NCI-H2081 treated with DMSO at 0.1 percent for 48 hours (cell line): ENCODE measurements around the gene MRPS9.

Source experiments
- DNase-seq: peaks from one replicate; lab custom pipeline; 2025; lab: John Stamatoyannopoulos, UW

MRPS9 gene

GRCh38 chr2:105125428-105125827 lies 87.6 kb downstream of the MRPS9 start:
- no peak for DNase-seq

- DNase-seq, result no peak
Measured at GRCh38 chr2:105125920-105126319, 88.1 kb downstream of the MRPS9 start.

DNA sequence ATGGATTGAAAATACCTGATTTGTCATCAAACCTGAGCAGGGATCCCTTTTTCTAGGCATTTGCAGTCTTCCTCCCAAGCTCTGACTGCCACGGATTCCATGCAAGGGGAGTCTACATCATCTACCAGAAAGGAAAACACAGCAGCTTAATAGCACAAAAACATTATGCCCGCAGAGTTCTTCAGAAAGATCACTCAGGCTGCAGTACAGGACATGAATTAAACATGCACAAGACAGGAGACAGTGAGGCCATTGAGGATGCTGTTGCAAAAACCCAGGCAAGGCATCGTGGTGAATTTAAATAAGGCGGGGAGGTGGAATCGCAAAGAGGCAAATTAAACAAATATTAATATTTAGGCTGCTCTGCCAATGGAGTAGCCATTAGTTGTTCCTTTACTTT lies 88.5 kb downstream of the MRPS9 start:
- no peak for DNase-seq

DNA sequence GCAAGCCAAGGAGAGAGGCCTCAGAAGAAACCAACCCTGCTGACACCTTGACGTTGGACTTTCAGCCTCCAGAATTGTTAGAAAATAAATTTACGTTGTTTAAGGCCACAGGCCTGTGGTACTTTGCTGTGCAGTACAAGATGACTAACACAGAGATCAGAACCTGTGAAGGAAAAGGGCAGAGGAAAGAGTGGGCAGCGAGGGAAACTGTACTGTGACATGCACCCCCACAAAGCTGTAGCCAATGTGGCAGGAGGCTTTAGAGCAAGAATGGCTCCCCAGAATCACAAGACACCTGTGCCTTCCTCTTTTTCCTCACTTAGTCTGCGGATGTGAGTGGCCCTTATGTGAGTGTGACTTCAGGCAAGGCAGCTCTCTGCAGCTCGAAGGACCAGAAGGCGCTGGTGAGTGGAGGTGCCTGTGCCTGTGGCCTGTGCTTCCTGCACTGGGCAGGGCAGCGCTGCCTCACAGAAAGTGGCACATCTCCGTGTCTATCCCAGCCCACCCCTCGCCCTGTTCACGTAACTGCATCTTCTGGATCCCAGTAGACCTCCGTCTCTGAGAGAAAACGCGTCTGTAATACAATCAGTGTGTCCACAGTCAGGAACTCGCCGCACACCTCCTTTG lies 89.5 kb downstream of the MRPS9 start:
- no peak for DNase-seq

GRCh38 chr2:105129722-105130232 lies 91.9 kb downstream of the MRPS9 start:
- DNase-seq, result no peak

- no peak for DNase-seq
Measured at GRCh38 chr2:105130546-105130945, 92.7 kb downstream of the MRPS9 start.

DNA sequence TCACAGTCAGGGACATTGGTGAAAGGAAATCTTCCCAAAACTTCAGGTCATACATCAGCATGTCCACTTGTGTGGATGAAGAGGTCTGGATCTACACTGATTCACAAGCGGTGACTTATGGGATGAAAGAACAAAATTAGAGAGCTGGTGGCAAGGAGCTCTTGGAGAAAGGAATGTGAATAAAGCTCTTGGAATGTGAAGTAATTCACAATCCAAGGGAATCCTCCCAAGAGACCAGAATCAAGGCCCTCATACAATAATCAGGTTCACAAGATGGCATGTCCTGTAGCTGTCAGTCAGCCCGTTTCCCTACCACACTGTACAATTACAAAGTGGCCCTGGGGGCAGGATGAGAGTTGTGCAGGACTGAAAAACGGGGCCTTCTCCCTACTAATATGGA lies 96.2 kb downstream of the MRPS9 start:
- no peak for DNase-seq

- DNase-seq, result no peak
Measured at GRCh38 chr2:105135436-105135835, 97.6 kb downstream of the MRPS9 start.

- DNase-seq, result no peak
Measured at GRCh38 chr2:105136394-105136793, 98.5 kb downstream of the MRPS9 start.

GRCh38 chr2:105138643-105139042 lies 100.8 kb downstream of the MRPS9 start:
- no peak for DNase-seq

DNA sequence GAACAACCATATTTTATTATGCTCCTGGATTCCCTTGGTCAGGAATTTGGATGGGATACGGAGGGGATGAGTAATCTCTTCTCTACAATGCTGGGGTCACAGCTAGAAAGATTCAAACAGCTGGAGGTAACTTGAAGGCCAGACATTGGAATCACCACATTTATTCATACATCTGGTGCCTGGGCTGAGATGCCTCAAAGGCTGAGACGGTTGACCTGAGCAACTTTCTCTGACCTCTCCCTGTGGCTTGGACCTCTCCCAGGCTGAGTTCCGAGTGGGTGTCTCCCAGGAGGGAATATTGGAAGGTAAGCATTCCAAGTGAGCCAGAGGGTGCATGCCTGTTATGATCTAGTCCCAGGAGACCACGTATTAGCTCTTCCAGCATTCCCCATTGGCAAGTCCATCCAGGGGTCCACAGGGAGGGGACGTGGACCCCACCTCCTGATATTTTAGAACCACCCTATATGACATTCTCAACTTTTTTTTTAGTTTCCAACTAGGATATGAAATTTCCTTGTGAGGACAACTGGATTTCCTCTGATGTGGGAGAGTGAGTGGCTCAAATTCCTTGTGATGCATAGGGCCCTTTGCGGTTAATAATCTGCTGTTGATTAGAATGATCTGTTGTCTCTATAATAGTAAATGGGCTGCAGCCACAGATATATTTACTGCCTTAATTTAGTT lies 101.8 kb downstream of the MRPS9 start:
- no peak for DNase-seq

GRCh38 chr2:105140240-105140568 lies 102.3 kb downstream of the MRPS9 start:
- no peak for DNase-seq

DNA sequence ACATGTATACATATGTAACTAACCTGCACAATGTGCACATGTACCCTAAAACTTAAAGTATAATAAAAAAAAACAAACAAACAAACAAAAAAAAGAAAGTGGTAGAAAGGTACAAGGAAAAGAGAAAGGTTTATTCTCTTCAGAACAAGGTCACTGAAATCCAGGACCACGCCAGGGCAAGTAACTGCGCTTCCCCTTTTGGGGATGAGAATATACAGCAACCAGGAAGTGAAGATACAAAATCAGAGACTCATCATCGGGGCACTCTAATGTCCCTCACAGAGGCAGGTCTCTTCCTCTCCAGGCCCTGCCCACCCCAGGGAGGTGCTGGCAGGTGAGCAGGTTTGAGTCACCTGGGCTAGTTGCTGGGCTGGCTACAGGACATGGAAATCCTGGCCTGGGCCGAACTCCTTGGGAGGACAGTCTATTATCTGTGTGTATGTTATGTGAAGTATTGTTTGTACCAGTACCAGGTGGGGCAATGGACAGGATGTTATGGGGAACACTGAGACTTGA lies 103.3 kb downstream of the MRPS9 start:
- DNase-seq, result no peak

GRCh38 chr2:105142239-105142638 lies 104.4 kb downstream of the MRPS9 start:
- DNase-seq, result no peak

DNA sequence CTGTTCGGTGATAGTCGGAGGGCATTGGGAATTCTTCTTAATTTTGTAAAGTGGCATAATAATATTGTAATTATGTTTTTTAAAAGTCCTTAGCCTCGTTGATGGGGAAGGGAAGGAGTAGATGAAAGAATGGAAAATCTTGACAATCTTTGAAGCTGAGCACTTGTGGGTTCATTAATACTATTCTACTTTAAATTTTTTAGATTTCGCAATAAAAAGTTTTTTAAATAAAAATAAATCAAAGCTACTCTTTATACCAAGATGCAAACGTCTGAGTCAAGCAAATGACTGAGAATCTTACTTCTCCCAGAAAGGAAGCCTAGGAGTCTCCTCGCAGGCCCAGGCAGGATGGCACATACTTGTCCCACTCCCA lies 105.2 kb downstream of the MRPS9 start:
- no peak for DNase-seq

DNA sequence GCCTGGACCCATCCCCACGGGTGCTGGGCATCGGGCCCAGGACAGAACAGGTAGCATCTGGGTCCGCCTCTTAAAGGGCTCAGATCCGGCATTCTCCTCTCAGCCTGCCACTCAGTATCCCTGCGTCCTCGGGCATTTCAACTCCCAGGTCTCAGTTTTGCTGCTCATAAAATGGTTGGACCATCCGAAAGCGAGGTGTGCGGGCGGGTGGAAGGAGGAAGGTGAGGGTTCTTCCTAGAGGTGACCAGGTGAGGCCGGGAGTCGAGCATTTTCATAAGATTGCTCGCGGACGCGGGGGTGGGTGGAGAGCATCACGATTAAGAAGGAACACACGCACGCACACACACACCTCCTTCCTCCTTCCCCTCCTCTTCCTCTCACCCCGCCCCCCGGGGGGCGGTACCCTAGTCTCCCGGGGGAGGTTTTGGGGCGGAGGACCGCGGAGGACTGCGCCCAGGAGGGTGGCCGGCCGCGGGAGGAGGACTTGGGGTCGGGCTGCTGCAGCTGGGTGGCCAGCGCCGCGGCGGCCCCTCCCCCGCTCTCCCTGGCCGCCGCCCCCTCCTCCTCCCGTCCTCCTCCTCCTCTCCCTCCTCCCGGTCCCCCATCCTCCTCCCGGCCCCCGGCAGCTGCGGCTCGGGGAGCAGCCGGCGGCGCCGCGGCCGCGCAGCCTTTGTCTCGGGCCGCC lies 105.7 kb downstream of the MRPS9 start:
- no peak for DNase-seq

DNA sequence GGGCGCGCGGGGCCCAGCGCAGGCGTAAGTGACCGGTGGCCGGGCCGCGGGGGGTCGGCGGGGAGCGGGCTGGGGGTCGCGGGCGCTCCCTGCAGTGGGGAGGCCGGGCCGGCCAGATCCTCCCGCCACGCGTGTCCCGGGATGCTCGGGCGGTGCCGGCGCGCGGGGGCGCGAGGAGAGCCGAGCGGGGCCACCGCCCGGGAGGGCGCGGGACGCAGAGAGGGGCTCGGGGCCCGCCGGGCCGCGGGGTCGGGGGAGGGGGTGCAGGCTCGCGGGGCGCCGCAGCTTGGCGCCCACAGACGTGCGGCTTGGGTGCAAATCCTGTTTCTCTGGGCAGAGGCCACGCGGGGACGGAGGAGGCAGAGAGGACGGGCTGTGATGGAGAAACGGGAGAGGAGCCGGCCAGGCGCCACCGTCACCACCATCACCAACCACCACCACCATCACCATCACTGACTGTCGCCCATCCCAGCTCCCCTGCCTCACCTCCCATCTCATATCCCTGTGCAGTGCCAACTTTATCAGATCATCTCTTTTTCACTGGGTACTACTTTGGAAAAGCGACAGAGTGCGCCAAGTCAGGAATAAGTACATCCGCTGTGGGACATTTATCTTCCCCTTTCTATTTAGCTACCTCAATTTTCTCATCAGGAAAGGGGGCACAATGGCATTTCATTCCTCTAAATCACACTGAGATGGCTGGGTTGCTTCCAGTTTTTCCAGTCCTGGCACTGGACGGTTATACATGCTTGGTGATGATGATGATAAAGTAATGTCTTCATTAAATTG lies 106.5 kb downstream of the MRPS9 start:
- DNase-seq, result no peak

DNA sequence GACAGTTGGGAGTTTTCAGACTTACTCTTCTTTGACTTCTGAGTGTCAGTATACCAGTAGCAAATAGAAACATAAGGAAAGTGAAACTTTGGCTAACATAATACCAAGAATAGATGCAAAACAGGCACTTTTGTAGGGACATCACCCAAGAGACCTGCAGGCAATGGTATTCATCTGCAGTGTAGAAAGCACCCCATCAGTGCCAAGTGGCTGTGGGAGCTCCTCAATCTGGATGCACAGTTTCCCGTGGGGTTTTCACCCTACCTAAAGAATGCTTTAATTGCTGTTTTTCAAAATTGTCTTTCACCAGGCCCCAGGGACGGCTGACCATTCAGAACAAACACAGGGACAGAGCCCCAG lies 107.1 kb downstream of the MRPS9 start:
- DNase-seq, result no peak

DNA sequence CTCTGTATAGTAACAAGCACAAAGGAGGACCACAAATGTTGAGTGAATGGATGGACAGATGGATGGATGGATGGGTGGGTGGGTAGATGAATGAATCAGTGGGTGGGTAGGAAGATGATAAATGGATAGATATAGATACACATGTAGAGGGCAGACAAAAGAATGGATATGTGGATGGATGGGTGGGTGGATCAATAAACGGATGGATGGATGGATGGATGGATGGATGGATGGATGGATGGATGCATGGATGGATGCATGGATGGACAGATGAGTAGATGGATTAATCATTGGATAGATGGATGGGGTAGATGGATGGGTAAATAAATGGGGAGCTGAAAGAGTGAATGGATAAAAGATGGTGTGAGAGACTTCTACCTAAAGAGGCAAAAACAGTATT lies 111.4 kb downstream of the MRPS9 start:
- DNase-seq, result no peak
